ENCODE measurements around the gene FOXN3. TPM values are rescaled to one million over a fixed set of nuclear protein-coding genes. Genes with fewer than 3 reads are reported as not detected.

Gene FOXN3
- total and polyA plus RNA-seq, 10 donors, result 9.2 to 121 (median 98.3) TPM

DNA sequence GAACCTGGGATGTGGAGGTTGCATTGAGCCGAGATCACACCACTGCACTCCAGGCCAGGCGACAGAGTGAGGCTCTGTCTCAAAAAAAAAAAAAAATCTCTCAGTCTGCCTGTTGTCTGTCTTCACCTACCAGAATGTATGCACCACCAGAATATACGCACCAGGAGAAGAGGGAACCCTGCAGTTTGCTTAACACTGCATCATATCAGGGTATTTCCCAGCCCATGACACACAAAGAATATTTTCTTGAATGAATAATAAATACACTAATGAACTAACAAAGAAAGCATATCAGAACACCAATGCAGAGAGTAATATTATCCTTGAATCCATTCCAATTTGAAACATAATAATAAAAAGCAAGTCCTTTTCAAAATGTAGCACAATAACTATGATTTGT is 44.2 kb upstream of the FOXN3 start:
- no peaks in the 10 kb centered on the region for H3K36me3 ChIP-seq
- intact Hi-C loops (cut with DNase I; ENCODE audit: low total_unique reads), result no loop called here
- 85 to 96% (median 90%) methylated on average over 3 of the region's 3 CpGs for WGBS, 5 donors
- peaks cover 3 to 80% (median 31%) of the 10 kb centered on the region in 6 donors for H3K4me1 ChIP-seq
- no peak for DNase-seq
- TF ChIP-seq, protein P1, sequence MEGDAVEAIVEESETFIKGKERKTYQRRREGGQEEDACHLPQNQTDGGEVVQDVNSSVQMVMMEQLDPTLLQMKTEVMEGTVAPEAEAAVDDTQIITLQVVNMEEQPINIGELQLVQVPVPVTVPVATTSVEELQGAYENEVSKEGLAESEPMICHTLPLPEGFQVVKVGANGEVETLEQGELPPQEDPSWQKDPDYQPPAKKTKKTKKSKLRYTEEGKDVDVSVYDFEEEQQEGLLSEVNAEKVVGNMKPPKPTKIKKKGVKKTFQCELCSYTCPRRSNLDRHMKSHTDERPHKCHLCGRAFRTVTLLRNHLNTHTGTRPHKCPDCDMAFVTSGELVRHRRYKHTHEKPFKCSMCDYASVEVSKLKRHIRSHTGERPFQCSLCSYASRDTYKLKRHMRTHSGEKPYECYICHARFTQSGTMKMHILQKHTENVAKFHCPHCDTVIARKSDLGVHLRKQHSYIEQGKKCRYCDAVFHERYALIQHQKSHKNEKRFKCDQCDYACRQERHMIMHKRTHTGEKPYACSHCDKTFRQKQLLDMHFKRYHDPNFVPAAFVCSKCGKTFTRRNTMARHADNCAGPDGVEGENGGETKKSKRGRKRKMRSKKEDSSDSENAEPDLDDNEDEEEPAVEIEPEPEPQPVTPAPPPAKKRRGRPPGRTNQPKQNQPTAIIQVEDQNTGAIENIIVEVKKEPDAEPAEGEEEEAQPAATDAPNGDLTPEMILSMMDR (IDR thresholded peaks at IDR 0.05 in 8 of 11, conservative IDR thresholded peaks at IDR 0.05 in 3 of 11), result no peak
- TF ChIP-seq POLR2AphosphoS5 (IDR thresholded peaks at IDR 0.05) (no peak), POLR2A (IDR thresholded peaks at IDR 0.05) (no peak)
- H3K9me3 ChIP-seq, result peaks cover 0 to 6% (median 0%) of the 10 kb centered on the region in 8 donors
- no peak overlapping the region for H3K4me3 ChIP-seq
- H3K27me3 ChIP-seq (replicated peaks in 1 of 7), result no peaks in the 10 kb centered on the region
- H3K27ac ChIP-seq, result no peak overlapping the region

DNA sequence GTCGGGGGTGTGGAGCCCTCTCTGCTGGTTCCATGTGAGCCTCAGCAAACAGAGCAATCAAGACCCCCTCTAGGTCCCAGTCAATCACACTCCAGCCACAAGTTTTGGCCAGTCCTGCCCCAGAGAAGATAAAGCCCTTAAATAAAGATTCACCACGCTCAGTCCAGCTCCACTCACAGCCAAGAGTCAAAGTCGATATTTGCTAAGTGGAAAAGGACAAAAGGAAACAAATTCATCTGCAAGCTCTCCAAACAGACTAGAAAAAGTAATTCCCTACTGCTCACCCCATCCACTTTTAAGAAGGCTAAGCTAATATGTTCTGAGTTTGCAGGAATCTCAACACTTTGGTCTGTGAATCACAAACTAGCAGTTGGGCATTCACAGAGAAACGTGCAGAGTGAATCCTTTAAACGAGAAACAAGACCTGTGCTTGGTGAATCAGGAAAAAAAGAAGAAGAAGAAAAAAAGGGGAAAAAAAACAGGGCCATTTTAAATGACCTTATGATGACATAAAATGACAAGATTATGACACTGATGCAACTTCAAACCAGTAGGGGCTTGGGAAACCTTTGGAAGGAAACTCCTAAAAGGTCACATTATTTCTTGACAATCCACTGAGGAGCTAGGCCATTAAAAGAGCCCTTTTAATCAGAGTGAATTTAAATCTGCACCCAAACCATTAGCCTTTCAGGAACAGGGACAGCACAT is 41.8 kb upstream of the FOXN3 start:
- Histone ChIP-seq H3K27me3 (replicated peaks in 1 of 7) (no peaks in the 10 kb centered on the region), H3K4me1 (peaks cover 3 to 79% (median 25%) of the 10 kb centered on the region in 6 donors), H3K4me3 (peak overlapping the region in 1 of 8 donors; percentile 44), H3K36me3 (no peaks in the 10 kb centered on the region), H3K9me3 (no peaks in the 10 kb centered on the region), H3K27ac (peak overlapping the region in 6 of 8 donors; percentile 11 to 77 (median 58))
- 64 to 79% (median 74%) methylated on average over 5 of the region's 5 CpGs for WGBS, 5 donors
- no peak for DNase-seq
- intact Hi-C loops (cut with DNase I; ENCODE audit: low total_unique reads), result no loop called here
- no peak for TF ChIP-seq POLR2A (IDR thresholded peaks at IDR 0.05)
- TF ChIP-seq, protein P1 (IDR thresholded peaks at IDR 0.05 in 8 of 11, conservative IDR thresholded peaks at IDR 0.05 in 3 of 11), result no peak
- no peak for TF ChIP-seq POLR2AphosphoS5 (IDR thresholded peaks at IDR 0.05)

DNA sequence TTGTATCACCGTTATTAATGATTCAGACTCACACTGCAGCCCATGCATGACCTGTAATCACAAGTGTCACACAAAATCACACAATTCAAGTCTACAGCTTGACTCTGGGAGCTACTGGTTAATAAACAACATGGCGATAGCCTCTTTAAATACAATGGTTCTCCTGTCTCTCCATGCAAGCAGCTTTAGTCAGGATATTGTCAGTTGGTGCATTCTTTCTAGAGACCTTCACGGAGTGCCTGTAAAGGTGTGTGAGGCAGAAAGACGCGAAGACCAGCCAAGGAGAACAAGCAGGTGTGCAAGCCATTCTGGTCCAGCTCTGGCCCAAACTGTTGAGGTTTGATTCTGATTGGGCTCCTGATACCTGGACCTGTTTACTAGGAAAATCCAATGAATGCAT is 40.0 kb upstream of the FOXN3 start:
- 92 to 97% (median 93%) methylated on average over 5 of the region's 5 CpGs for WGBS, 5 donors
- intact Hi-C loops (cut with DNase I; ENCODE audit: low total_unique reads), result no loop called here
- Histone ChIP-seq H3K27me3 (replicated peaks in 1 of 7) (no peaks in the 10 kb centered on the region), H3K4me3 (no peak overlapping the region), H3K9me3 (no peaks in the 10 kb centered on the region), H3K27ac (no peak overlapping the region), H3K36me3 (peaks cover 0 to 10% (median 0%) of the 10 kb centered on the region in 6 donors), H3K4me1 (peaks cover under 1 to 60% (median 18%) of the 10 kb centered on the region in 6 donors)
- DNase-seq, result no peak
- TF ChIP-seq, protein P1 (IDR thresholded peaks at IDR 0.05 in 8 of 11, conservative IDR thresholded peaks at IDR 0.05 in 3 of 11), result no peak
- TF ChIP-seq POLR2A (IDR thresholded peaks at IDR 0.05) (no peak), POLR2AphosphoS5 (IDR thresholded peaks at IDR 0.05) (no peak)

DNA sequence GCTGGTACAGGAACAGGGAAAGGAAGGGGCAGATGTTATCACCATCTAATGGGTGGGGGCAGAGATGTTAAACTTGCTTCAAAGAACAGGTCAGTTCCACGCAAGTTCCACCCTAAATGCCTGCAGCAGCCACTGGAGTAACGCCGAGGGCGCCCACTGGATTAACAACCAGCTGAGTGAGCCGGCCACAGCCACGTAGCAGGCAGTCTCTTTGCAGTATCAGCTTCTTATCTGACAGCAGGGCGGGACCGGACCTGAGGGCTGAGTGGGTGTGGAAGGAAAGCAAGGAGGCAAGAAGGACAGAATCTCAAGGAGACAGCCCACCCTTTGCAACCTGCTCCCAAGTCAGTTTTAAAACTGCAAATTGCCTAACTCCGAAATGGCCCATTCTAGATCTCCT is 38.4 kb upstream of the FOXN3 start:
- Histone ChIP-seq H3K4me3 (no peak overlapping the region), H3K27me3 (replicated peaks in 1 of 7) (no peaks in the 10 kb centered on the region), H3K9me3 (no peaks in the 10 kb centered on the region), H3K36me3 (peaks cover 0 to 10% (median 0%) of the 10 kb centered on the region in 6 donors), H3K27ac (no peak overlapping the region), H3K4me1 (peaks cover 0 to 49% (median 13%) of the 10 kb centered on the region in 6 donors)
- TF ChIP-seq, protein P1 (IDR thresholded peaks at IDR 0.05 in 8 of 11, conservative IDR thresholded peaks at IDR 0.05 in 3 of 11), result no peak
- TF ChIP-seq POLR2AphosphoS5 (IDR thresholded peaks at IDR 0.05), result no peak
- TF ChIP-seq POLR2A (IDR thresholded peaks at IDR 0.05), result no peak
- DNase-seq, result no peak
- intact Hi-C loops (cut with DNase I; ENCODE audit: low total_unique reads), result no loop called here
- WGBS, 5 donors, result 49 to 69% (median 69%) methylated on average over 9 of the region's 9 CpGs
